ENCODE data around the gene SMIM7. TPM values are rescaled to one million over a fixed set of nuclear protein-coding genes. Genes with fewer than 3 reads are reported as not detected.

Gene SMIM7
- total and polyA plus RNA-seq, 2 of the 13 experiments (the other 11 are each of a cell fraction or from before 2014, with no cell fraction given): 55.7 to 74.9 TPM

GRCh38 chr19:16628183-16628983 lies 31.6 kb downstream of the SMIM7 start, which contains the start of gene MED26 (continued):
- TF ChIP-seq AKNA (CRISPR knock-in tag; IDR thresholded peaks at IDR 0.05; ENCODE audit: borderline replicate concordance) (no peak), ZNF891 (CRISPR knock-in tag; IDR thresholded peaks at IDR 0.05) (no peak), ZNF296 (CRISPR knock-in tag; conservative IDR thresholded peaks at IDR 0.05) (no peak), MXD1 (CRISPR knock-in tag; IDR thresholded peaks at IDR 0.05) (peak; percentile 57; the same call in 1 of the 2 replicates), CHD2 (IDR thresholded peaks at IDR 0.05; ENCODE audit: low read depth, low read length) (no peak), ZNF34 (CRISPR knock-in tag; IDR thresholded peaks at IDR 0.05; ENCODE audit: borderline replicate concordance) (no peak), PHF8 (CRISPR knock-in tag; IDR thresholded peaks at IDR 0.05) (peak; percentile 74), ZNF512 (CRISPR knock-in tag; IDR thresholded peaks at IDR 0.05) (no peak), KMT2B (CRISPR knock-in tag; IDR thresholded peaks at IDR 0.05) (peak; percentile 79), CTCF (CRISPR knock-in tag; IDR thresholded peaks at IDR 0.05) (0 out of 2 replicates have a peak, but pooled peaks have one; percentile 9), GZF1 (CRISPR knock-in tag; IDR thresholded peaks at IDR 0.05) (no peak), PATZ1 (CRISPR knock-in tag; IDR thresholded peaks at IDR 0.05) (peak; percentile 85), TIGD3 (CRISPR knock-in tag; IDR thresholded peaks at IDR 0.05; ENCODE audit: borderline replicate concordance) (no peak)
